ENCODE measurements around the gene CPD.
"Not testable (repeated sequence)": the region's sequence is repeated elsewhere in the genome, so short reads cannot be mapped to it uniquely, and the experiment has no call there.

CPD gene

GRCh38 chr17:30405161-30405560 is 26.4 kb downstream of the CPD start:
- TF ChIP-seq CTCF (IDR thresholded peaks at IDR 0.05; ENCODE audit: low read depth, low read length, missing control alignments): no peak
- DNase-seq (ENCODE audit: extremely low read depth, low read depth): no peak
- H3K4me3 ChIP-seq (replicated peaks; ENCODE audit: low read depth, low read length): no peak overlapping the region

GRCh38 chr17:30410627-30411026 is 31.9 kb downstream of the CPD start:
- DNase-seq (ENCODE audit: extremely low read depth, low read depth): not testable (repeated sequence)

GRCh38 chr17:30412008-30412496 is 33.3 kb downstream of the CPD start:
- DNase-seq (ENCODE audit: extremely low read depth, low read depth); H3K4me3 ChIP-seq (replicated peaks; ENCODE audit: low read depth, low read length): not testable (repeated sequence)

More at GRCh38 chr17:30410627-30411026, 31.9 kb downstream of the CPD start:
- H3K4me3 ChIP-seq (replicated peaks; ENCODE audit: low read depth, low read length): not testable (repeated sequence)

- H3K4me3 ChIP-seq (replicated peaks; ENCODE audit: low read depth, low read length): no peak overlapping the region
- TF ChIP-seq CTCF (IDR thresholded peaks at IDR 0.05; ENCODE audit: low read depth, low read length, missing control alignments): no peak
- no peak for DNase-seq (ENCODE audit: extremely low read depth, low read depth)
These were observed 34.4 kb downstream of the CPD start for GRCh38 chr17:30413109-30413508.

GRCh38 chr17:30414486-30414885 is 35.8 kb downstream of the CPD start:
- no peak for DNase-seq (ENCODE audit: extremely low read depth, low read depth)
- no peak overlapping the region for H3K4me3 ChIP-seq (replicated peaks; ENCODE audit: low read depth, low read length)
- no peak for TF ChIP-seq CTCF (IDR thresholded peaks at IDR 0.05; ENCODE audit: low read depth, low read length, missing control alignments)

GRCh38 chr17:30415491-30415890 is 36.8 kb downstream of the CPD start:
- no peak overlapping the region for H3K4me3 ChIP-seq (replicated peaks; ENCODE audit: low read depth, low read length)
- TF ChIP-seq CTCF (IDR thresholded peaks at IDR 0.05; ENCODE audit: low read depth, low read length, missing control alignments): no peak
- DNase-seq (ENCODE audit: extremely low read depth, low read depth): no peak

- not testable (repeated sequence) for H3K4me3 ChIP-seq (replicated peaks; ENCODE audit: low read depth, low read length); DNase-seq (ENCODE audit: extremely low read depth, low read depth)
These were observed 39.3 kb downstream of the CPD start for GRCh38 chr17:30418070-30418469.

GRCh38 chr17:30421592-30421991 is 42.9 kb downstream of the CPD start:
- TF ChIP-seq CTCF (IDR thresholded peaks at IDR 0.05; ENCODE audit: low read depth, low read length, missing control alignments): no peak
- no peak for DNase-seq (ENCODE audit: extremely low read depth, low read depth)
- no peak overlapping the region for H3K4me3 ChIP-seq (replicated peaks; ENCODE audit: low read depth, low read length)
